Stimulated activated CD8-positive, alpha-beta memory T cell treated with anti-CD3 and anti-CD28 coated beads, Interleukin-4, amount 100 ng/mL, for 4 hours (primary cell): ENCODE results near the gene SCYGR4.

Source experiments
- DNase-seq, 2 donors: peaks; one replicate each; pipeline ENCODE4 v3.0.0-alpha.2; 2020; ENCODE audit warnings: low read depth in 2 of 2, low spot score in 1 of 2

SCYGR4 gene

DNA sequence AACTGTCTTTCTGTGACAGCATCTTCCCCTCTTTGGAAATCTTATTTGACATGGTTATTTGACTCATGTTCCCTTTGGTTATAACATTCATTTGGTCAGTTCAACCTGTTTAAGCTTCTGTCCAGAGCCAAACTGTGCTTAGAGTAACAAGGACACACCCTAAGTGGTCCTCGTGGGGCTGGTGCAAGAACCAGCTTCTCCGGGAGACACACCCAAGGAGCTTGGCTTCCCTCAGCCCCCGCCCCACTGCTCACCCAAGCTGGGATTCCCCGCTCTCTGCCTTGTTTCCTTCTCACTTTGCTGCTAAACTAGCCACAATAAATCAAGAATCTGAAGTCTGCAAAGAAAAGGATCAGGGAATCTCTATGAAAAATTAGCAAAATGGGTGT lies 4.0 kb upstream of the SCYGR4 start:
- no peak for DNase-seq

DNA sequence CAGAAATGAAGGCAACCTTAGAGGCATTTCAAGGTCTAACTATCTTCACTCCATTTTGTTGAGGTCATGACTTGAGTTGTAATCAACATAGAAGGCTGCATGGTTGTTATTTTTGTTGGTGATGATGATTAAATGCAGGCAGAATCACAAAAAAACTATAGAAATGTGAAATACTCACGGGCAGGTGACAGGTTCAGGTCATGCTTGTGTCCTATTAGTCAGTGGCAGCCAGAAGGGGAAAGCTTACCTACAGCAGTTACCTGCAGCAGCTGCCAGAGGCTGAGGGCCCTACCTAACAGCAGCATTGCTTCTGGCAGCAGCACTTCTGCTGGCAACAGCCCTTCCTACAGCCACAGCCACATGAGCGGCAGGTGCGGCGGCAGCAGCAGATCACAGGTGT lies 3.1 kb upstream of the SCYGR4 start:
- DNase-seq = no peak

DNA sequence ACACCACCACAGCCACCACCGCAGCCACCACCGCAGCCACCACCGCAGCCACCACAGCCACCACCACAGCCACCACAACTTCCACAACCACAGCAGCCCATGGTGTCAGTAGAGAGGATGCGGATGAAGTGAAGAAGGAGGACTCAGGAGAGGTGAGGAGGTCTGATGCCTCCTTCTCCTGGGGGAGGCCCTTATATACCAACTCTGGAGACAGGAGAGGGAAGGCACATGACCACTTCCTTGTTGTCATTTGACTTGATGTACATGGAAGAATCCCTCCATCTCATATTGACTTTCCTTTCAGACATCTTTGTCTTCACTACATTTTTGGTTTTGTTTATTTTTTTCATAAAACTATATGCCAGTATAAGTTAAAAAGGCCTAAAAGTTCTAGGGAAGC lies 2.6 kb upstream of the SCYGR4 start, which contains the start of gene SCYGR3:
Gene SCYGR3 (minus strand): TSS at position 101 of the 400 bp plus-strand sequence. CDS start 0 bp downstream, at position 101.
- no peak for DNase-seq

DNA sequence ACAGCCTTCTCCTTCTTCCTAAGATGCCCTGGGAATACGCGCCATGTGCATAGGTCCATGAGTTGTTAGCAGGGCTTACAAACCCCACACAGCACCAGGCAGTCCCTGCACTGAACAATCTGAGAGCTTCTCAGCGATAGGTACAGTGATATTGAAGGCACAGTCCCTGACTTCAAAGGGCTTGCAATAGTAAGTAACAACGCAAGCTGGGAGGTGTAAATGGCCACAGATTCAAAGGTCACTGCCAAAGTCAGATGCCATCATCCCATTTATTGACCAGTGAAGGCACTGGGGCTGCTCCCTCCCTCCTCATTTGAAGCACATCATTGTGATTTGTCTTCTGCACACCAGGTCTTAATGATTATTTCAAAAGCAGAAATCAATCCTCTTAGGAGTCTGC lies 2.1 kb upstream of the SCYGR4 start:
- no peak for DNase-seq

DNA sequence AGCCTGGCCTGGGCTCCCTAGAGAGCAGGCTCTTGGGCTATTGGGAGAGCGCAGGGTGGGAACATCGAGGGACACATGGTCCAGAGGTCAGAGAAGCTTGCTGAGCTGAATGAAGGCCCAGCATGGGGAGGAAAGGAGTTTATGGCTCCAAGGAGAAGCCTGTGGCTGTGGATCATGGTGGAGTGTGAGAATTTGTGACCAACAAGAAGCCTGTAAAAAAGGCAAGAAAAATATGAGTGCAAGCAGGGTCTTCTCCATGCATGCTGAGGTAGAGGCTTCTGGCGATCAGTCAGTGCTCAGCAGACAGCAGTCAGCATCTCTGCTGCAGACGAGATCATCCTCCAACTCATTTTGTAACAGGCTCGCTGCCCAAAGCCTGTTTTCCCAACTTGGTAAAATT lies 1.4 kb upstream of the SCYGR4 start:
- no peak for DNase-seq

DNA sequence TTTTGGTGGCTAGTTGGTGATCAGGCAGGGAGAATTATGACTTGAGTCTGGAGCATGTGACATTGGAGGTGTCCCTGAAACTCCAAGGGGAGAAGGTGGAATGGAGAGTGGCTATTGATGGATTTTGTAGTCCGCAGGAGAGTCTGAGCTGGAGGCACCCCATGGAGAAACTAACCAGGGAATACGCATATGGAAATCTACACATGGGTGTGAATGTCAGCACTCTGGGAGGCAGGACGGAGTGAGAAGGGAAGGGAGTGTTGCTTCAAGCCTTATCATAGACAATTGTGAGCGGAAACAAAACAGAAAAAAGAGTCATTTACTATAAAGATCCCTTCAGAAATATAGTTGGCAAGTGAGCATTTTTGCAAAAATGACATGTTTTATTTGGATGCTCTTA lies 667 bp upstream of the SCYGR4 start:
- no peak for DNase-seq

DNA sequence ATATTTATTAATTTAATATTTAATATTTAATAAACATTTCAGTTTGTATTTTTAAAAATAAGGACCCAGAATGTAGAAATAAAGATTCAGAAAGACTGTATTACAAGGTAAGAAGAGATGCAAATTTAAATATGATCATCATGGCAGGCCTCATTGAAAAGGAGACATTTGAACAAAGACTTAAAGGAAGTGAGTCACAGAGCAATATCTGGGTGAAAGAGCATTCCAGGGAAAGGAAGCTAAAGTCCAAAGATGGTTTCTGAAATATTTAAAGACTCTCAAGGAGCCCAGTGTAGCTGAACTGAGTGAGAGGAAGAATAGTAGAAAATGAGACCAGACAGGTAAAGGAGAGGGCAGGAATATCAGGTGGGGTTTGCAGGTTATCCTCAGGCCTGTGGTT lies 5.9 kb downstream of the SCYGR4 start:
- DNase-seq = no peak

DNA sequence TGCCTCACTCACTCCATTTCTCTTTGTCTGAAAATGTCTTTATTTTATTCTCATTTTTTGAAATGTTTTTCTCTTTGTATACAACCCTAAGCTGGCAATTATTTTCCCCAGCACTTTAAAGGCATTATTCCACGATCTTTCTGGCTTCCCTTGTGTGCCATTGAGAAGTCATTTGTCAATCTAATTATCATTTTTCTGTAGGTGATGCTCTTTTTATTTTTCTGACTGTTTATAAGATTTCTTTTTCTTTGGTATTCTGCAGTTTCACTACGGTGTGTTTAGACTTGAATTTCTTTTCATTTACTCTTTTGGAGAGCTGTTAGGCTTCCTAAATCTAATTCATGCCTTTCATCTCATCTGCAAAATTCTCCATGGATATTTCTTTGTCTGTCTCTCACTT lies 8.1 kb downstream of the SCYGR4 start:
- DNase-seq = no peak

DNA sequence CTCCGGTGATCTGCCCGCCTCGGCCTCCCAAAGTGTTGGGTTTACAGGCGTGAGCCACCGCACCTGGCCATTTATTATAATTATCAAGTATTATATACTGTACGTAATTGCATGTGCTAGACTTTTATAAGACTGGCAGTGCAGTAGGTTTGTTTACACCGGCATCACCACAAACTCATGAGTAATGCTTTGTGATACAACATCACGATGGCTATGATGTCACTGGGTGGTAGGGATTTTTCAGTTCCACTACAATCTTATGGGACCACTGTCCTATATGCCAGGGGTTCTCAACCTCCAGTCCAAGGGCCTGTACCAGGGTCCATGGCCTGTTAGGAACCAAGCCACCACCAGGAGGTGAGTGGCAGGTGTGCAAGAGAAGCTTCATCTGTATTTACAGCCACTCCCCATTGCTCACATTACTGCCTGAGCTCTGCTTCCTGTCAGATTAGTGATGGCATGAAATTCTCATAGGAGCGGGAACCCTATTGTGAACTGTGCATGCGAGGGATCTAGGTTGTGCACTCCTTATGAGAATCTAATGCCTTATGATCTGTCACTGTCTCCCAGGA lies 9.4 kb downstream of the SCYGR4 start:
- DNase-seq = no peak

DNA sequence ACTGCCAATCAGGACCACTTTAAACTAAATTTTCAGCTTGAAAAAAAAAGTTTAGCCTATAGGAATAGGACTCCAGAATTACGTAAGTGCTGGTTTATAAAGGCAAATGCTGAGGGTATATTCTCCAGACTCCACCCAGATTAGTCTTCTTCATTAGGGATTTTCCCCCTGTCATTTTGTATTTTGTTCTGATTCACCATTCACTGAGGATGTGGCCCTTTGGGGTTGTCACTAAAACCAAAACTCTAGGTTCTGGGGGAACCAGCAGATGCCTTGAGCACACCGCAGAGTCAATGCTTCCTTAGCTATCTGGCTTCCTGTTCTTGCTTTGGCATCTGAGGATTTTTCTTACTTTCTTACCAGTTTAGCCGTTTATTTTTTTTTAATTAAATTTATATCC lies 10.5 kb downstream of the SCYGR4 start:
- DNase-seq = no peak

DNA sequence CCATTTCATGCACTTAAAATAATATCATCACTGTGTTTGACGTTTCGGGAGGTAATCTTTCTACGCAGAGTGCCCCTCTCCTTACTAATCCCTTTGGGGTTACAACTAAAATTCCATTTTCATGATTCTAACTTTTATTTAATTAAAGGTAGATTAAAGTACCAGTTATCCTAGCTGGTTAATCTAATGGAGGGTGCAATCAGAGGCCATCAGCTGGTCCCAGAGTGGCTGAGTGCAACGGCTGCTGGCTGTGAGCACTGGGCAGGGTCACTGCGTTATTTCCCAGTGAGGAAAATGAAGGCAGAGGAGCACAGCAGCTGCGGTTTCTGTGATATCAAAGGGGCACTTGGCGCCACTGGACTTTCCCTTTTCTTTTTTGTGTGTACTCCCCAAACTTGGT lies 12.1 kb downstream of the SCYGR4 start:
- no peak for DNase-seq

DNA sequence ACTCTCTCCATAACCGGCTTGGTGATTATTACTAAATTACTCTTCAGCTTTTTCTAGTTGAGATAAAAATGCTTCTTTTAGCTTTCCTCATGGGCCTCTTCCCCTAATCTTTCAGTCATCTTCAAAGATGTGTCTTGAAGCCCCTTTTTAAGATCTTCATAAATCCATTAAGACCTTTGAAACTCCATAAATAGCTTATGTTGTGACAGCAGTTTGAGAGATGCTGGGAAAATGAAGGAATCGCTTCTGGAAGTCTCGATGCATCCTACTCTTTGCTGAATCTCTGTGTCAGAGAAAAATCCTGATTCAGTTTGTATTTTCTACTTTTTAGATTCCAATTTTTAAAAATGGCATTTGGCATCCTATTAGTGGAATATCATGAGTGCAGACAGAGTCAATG lies 13.0 kb downstream of the SCYGR4 start:
- DNase-seq = no peak

DNA sequence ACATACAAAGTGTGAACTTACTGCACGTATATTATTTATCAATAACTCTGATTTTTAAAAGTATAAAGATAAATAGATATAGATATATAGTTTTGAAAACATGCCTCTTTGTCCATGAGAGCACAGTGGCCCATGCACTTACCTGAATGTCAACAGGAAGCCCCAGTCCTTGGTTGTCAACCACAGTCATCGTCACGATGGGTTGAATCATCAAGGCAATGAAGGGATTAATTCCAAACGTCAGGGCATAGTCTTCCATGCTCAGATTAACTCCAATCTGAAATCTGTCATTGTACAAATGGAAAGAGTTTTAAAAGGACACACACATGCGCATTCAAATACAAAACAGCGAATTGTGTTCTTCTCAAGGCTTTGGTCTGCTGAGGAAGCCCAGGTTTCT lies 15.5 kb downstream of the SCYGR4 start:
- no peak for DNase-seq

DNA sequence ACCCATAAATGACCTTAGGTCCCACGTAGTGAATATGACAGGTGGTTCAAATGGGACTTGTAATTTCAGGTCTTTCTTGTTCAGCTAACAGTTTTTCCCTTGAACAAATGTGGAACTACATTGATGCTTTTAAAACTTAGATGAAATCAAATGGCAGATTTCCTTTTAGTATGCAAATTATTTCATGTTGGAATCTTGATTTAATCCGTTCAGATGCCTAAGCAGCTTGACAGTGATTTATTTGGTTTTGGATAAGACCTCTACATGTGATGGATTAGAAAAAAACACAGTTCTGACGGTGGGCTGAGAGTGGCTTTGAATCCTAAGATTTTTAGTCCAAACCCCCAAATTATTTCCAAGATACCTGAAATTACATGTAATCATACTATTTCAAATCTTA lies 16.9 kb downstream of the SCYGR4 start:
- DNase-seq = no peak

DNA sequence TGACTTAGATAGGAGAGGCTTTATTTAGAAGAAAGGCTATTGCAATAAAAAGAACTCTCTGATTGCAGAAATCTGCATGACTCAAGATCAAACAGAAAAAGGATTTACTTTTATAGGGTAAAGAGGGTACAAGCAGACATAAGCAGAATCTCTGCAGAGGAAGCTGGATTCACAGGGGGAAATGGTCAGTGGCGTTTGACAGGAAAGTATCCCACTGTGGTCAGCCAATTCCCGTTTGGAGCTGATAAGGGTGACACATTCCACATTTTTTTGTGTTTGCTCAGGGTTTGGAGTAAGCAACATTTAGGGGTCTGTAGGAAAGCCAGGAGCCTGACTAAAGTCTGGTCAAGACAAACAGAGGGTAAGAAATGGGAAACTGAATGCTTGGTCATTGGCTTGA lies 25.4 kb downstream of the SCYGR4 start:
- DNase-seq = no peak

DNA sequence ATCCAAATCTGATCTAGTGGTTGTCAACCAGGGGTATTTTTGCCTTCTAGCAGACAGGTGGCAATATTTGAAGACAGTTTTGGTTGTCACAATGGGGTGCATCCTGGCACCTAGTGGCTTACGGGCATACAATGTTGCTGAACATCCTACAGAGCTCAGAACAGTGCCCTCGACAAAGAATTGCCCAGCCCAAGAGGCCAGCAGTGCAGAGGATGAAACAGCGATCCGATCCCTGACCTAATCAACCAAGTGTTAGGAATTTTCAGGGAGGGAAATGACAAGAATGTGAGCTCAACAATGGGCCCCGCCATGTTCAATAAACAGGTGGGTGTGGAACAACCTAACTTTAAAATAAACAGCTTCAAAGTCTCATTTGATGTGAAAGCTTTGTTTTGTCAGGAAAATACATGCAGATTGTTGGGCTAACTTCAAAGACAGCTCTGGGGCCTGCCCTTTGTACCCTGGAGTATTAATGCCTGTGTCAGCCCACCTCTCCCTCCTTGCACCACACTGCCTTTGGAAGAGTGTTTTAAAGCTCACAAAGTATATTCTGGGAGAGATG lies 26.8 kb downstream of the SCYGR4 start:
- no peak for DNase-seq

DNA sequence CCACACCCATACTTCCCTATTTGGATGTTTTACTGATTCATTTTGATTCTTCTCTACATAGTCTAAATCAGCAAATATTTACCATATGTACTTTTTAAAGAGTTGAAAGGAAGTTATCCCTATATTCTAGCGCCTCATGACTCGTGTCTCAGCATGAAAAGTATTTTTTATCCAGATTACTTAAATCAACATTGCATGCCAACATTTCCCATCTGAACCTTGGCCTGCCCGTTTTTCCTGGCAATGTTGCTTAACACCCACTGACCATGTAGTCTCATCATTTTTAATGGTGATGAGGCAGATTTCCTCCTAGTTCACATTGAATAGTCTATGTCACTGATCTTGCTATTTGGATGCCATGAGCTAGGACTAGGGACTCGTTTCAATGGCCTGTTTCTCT lies 36.1 kb downstream of the SCYGR4 start:
- DNase-seq = no peak

DNA sequence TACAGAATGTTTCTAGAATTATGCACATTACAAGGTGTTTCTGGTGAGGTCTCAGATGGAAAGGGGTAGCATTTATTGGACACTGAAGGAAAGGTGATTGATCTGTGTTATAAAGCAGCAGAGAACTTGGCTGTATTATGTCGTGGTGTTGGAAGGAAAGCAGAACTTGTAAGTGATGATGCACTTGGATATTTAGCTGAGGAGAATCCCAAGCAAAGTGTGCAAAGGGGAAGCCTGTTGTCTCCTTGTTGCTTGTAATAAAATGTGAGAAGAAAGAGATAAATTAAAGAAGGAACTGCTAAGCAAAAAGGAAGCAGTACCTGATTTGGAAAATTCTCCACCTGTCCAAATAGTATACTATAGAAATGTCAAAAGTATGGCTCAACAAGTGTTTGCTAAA lies 37.1 kb downstream of the SCYGR4 start:
- DNase-seq = no peak

DNA sequence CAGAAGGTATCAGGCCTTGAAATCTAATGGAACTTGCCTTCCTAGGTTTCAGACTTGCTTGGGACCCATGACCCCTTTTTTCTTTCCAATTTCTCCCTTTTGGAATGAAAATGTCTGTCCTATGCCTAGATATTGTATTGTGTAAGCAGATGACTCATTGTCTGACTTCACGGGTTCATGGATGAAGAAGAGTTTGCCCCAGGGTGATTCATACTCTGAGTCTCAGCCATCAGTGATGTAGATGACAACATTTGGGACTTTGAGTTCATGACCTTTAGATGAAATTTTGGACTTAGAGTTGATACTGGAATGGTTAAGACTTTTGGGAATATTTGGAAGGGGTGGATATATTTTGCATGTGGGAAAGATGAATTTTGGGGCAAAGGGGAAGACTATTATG lies 38.2 kb downstream of the SCYGR4 start:
- DNase-seq = no peak

DNA sequence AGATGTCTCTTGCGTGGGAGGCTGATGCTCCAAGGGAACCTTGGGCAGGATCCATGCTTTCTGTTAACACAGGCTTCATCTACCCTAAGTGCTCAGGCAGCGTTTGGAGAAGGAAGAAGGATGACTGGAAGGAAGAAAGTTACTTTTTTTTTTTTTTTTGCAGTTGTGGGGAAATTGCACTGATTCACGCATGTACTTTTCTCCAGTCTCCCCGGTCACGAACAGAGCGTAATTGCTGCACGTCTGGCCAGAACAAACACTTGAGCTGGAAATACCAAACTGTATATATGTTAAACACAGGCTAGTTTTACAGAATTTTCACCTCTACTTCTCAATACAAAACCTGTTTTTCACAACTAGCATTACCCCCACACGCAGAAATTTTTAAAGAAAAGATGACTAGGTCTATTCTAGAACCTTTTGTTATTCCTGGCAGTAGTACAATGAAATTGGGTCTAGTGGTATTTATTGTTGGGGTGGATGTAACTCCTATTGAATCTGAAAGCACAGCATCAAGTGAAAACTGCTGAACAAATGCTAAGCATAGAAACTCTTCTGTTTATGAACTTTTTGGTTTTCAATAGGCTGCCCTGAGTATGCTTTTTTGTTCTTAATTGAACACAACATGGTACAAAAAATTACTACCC lies 40.0 kb downstream of the SCYGR4 start:
- DNase-seq = no peak

DNA sequence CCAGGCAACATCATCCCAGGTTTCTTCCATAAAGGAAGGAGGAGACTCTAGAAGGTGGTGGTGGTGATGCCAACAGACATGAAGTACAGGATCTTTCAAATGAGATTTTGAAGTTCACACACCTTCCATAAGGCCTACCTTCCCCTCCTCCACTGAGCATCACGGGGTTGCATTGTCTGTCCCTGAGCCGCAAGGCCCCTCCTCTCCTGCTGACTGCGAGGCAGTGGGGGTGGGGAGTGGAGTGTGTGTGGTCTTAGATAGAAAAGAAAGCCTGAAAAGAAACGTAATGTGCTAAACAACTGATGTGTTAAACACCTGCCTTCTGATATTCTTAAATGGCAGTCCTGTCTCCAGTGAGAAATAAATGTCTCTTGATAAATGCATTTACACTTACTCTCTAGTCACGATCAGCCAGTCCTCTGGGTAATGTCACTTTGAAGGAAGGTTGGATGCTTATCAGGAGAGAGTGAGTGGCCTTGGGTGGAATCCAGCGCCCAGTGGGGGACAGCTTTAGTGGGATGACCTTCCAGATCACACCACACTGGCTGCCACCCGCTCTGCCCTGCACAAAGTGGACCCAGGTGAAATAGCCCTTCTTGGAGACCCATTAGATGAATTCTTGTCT lies 43.8 kb downstream of the SCYGR4 start:
- no peak for DNase-seq

DNA sequence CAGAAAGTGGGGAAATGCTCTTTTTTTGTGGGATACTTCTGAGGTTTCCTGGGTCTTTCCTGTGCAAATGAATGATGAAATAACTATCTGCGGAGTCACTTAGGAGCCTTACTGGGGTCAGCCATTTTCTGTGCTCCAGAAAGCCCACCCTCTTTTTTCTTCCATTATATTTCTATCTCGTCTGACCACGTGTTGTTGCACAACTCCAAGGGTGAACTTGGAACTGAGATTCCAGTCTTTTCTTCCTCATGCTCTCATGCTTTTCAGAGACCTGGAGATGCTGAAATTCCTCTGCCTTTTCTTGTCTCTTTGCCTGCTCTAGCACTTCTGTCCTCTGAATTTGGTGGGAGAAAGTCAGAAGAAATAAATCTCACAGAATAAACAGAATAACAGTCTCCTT lies 44.5 kb downstream of the SCYGR4 start:
- DNase-seq = no peak
